Hippocampal formation (tissue), 2 donors: ENCODE data around the gene SSH2.

ENCODE experiments used
- DNase-seq, 2 donors: peaks; one replicate each; lab custom pipeline; 2025; lab: John Stamatoyannopoulos, UW

Gene SSH2

DNA sequence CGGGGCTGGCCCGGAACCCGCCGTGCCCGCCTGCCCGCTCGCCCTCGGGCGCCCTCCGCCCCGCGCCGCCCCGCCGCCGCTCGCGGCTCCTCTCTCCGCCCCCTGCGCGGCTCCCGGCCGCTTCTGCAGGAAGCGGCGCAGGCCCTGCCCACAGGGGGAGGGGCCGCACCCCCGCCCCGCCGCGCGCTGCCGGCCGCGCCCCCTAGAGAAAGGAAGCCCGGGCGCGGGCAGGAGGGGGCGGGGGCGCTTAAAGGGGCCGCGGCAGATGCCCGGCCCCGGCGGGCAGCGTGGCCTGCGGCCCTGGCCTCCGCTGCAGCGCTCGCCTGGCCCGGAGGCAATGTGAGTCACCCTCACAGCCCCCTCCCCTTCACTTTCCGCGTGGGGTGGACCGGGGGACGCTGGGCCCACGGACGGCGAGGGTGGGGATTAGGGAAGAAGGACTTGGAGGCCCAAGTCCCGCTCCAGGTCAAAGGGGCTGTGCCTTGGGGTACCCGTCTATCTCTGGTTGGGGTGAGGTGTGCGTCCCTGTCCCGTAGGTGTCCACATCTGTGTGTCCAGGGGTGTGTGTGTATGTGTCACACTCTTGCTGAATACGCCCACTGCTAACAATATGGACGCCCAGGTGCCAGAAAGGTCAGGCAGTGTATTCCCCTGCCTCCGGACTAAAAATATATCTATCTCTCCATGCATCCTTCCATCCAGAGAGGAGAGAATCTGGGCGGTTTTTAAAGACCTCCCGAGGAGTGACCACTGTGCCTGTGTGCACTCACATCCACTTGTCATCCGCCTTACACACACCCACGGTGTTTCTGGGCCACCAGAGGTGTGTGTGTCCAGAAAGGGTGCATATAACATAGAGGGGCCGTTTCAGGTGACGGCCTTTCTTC, 340.3 kb downstream of the SSH2 start, which contains the start of gene GIT1:
Gene GIT1, minus strand, starts transcription at position 125 of the 887 bp plus-strand sequence. CDS start 270 bp downstream, outside the sequence.
- DNase-seq = peak; percentile 82 to 87

DNA sequence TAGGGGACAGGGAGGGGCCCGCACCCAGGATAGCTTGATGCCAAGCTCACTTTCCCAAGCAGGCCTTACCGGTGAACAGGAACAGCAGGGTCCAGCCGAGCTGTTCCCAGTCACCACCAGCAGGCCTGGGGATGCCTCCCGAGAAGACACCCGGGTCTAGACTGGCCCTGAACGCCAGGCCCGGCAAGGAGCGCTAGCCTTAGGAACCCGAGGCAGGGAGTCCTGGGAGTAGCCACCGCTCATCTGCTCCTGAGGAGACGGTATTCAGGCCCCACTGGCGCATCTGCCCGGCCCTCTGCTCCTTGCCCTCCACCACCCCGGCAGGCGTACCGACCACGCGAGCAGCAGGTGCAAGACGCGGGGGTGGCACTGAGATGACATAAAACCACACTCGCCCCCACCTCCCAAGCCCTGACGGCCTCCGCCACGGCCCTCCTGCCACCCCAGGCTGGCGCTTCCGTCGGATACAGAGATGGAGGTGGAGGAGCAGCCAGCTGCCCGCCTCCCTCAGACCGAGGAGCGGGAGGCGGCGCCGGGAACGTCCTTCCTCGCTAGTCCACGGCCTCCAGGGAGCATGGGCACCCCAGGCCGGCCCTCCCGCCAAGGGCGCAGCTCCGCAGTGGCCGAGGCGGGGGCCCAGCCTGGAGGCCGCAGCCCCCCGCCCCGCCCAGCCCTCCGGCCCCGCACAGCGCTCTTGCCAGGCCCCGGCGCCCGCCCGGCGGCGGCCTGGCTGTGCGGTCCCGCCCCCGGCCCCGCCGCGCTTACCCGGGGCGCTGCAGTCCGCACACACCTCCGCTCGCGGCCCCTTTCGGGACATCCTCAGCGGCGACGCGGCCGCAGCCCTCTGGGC, 341.2 kb downstream of the SSH2 start:
- DNase-seq = peak in 1 of 2 donors; percentile 30

DNA sequence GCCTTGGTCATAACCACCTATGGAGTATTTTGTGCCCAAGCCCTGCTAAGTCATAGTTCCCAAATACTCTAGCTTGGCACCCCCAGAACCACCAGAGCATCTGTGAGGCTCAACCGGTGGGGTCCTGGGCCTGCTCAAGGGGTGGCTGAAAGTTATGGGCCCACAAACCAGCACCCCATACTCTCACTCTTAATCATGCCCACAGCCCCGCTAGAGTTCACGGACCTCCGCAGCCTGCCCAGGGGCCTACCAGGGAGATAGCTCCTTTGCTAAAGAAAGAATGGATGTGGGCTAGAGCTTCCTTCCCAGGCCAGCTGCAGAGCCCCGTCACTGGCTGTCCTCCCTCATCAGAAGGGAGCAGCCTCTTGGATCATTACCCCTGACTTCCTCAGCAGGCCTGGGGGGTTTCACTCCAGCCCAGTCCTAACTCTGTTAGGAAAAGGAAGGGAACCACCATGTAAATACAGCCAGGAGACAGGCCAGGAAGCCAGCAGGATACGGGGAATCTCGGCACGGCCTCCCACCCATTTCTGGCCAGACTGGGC, 341.9 kb downstream of the SSH2 start:
- DNase-seq = no peak

DNA sequence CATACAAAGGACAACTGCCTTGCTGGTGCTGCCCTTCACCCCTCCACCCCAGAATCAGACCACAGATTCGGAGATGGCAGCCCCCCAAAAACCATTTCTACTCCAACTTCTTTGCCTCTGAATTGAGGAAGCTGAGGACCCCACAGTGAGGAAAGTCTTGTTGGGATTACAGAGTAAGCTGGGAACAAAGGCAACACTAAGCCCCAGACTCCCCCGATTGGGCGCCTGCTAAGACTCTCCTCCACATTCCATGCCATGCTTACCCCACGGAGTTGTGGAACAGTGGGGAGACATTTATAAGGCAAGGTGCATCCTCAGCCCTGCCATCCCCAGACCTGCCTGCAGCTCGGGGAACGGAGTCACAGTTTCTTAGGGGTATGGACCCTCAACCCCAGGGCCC, 342.4 kb downstream of the SSH2 start:
- DNase-seq = no peak

DNA sequence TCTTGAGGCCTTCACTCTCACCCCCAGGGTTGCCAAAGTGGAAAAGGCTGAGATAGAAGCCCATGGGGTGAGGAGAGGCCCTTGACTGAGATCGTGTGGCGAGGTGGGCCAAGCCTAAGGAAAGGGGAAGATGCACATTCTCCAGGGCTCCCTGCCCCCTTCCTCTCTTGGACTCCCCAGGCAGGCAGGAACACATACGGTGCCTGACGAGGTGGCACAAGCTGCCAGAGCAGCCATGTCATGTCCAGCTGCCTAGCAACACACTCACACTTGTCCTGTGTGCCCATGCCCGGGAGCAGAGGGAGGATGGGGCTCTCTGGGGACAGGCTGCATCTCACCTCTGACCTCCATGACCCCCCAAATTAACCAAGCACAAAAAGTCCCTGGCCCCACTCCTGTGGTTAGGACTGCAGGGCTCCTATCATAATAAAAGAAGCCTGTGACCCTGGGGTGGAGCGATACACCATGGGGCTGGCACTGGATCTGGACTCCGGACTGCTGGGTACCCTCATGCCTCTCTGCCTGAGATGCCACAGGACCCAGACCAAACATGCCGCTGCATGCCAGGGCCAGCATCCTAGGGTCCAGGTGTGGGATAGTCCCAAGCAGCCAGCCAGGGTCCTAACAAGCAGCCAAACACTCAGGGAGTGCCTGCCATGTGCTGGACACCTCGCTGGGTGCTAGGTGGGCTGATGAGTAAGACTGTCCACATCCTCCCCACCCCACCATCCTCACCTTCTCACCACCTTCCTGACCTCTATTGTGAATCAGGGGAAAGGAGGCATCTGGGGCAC, 343.2 kb downstream of the SSH2 start:
- no peak for DNase-seq

DNA sequence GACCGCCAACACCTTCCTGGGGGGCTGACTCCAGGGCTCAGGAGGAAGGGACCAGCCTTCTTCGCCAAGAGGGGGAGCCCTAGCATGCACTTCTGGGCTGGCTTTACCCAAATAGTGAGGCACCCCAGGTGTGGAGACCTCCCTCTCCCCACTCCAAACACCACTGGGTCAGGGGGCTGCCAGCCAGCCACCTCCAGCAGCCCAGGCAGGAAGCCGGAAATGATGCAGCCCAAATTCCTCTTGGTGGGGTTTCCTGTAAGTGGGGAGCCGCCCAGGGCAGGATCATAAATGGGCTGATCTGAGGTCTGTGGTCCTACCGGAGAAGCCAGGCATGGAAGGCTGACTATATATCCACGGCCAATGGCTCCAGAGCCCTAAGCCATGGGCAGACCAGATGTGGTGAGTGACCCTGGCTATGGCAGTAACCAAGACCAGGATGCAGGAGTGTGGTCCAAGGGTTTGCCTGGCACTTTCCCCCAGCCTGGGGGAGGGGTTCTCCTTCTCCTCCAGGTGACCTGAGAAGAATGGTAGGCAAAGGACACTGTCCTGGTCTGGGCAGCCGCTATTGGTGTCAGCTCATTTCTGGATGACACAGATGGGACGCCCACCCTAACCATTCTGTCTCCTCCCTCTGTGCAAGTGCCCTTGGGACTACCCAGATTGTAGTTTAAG, 344.8 kb downstream of the SSH2 start:
- DNase-seq = no peak

DNA sequence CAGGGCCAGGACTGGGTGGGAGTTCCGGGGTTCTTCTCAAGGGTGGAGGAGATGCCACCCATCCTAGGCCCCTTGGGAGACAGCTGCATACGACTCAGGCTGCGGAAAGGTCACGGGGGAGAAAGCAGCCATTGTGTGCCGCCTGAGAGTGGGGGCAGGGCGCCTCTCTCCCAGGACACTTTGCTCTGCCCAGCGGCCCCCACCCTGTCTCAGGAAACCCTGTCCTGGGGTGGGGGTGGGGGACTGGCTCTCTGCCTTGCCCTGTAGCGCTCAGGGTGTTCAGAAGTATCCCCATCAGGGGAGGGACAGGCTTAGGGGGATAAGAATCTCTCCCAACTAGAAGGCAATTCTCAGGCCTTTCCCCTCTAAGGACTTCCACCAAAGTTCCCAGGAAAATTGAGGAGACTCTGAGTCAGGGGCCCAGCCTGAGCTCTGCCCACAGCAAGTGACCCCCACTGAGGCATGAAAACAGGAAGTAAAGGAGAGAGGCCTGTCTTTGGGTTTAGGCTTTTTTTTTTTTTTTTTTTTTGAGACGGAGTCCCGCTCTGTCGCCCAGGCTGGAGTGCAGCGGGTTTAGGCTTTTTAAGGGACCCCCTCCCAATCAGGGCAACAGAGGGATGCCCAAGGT, 345.5 kb downstream of the SSH2 start:
- peak; percentile 60 to 80 for DNase-seq

DNA sequence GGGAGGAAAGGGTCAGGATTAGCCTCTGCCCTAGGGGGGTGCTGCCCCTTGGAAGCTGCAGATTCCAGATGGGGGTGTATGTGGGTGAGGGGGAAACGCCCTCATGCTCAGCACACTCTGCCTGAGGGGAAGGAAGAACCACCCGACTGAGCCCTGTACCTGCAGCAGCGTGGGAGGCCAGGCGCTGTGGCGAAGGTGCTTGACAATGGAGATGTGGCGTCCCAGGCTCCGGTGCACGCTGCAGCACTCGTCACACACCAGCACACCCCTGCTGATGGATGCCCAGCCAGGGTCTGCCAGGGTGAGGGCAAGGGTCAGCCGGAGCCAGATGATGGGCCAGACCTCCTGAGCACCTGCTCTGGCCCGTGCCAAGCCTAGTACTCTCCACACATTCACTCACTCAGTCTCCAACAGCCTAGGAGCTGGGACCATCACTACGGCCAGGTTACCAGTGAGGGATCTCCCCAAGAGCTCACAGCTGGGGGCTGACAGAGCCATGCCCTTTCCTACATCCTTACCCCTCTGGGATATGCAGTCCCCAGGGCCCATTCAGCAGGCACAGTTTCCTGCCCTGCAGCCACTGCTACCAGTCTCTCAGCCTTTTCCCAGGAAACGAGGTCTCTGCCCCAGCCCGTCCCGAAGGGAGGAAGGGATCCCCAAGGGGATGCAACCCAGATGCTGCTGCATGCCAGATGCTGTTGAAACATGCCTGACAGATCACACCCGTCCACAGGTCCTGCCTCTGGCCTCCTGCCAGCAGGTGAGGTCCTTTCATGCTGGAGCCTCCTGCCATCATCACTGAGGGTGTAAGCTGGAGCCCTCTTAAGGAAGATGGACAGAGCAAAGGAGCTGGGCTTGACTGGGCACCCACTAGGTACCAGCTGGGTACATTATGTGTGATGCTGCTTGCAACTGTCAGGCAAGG, 346.4 kb downstream of the SSH2 start:
- DNase-seq = no peak

DNA sequence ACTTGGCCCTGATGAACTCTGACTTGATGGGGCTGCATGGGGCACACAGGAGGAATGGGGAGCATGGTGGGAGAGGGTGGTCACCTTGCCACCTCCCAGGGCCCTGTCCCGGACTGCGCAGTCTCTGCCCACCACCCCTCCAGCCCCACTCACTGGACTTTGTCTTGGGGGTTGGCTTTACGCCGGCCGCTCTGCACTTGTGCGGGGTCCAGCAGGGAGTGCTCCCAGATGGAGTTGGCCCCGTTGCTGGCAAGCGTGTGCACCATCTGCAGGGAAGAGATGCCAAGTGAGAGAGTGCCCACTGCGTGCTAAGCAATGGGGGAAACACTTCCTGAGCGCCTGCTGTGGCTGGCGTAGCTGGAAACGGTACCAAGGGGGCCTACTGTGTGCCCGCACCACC, 347.3 kb downstream of the SSH2 start:
- peak; percentile 82 to 84 for DNase-seq

DNA sequence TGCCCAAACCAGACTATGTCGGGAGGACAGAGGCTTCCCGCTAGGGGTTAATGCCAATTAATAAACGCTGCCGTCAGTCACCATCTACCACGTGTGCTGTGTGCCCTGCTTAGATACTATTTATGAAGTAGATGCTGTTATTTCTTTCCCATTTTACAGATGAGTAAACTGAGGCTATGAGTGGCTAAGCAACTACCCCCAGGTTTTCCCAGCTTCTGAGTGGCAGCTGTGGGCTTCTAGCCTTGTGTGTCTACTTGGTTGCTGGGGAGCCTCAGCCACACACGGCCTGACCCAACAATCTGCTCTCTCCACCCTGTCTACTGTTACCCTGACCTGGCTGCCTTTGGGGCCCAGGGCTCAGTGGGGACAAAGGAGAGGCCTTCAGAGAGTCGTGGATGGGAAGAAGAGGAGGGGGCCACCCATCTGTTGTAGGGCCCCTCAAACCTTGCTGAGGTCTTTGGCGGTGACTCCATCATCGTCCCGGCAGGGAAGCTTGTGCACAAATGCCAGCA, 347.7 kb downstream of the SSH2 start:
- no peak for DNase-seq

DNA sequence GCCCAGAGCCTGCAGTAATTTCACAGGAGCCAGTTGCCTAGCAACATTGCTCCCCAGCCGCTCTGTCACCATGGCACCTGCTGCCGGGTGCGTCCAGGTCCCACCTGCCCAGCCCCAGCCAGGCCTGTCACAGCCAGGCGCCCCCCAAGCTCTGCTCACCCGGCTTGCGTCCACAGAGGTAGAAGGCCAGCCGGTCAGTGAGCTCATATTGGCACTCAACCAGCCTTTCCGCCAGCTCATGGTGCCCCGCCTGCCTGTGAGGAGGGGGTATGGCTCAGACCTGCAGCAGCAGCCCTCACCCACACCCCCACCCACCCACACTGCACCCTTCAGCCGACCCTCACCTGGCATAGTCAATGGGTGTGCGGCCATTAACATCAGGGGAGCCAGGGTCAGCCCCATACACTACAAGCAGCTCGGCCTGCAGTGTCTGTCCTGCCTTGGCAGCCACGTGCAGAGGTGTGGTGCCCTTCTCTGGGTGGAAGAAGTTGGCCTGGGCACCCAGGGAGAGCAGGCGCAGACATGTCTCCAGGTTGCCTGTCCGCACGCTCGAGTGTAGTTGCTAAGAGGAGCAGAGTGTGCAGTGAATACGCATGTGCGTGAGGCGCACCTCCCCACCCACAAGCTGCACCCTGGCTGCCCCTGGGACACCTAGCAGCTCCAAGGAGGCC, 348.3 kb downstream of the SSH2 start:
- DNase-seq = no peak

DNA sequence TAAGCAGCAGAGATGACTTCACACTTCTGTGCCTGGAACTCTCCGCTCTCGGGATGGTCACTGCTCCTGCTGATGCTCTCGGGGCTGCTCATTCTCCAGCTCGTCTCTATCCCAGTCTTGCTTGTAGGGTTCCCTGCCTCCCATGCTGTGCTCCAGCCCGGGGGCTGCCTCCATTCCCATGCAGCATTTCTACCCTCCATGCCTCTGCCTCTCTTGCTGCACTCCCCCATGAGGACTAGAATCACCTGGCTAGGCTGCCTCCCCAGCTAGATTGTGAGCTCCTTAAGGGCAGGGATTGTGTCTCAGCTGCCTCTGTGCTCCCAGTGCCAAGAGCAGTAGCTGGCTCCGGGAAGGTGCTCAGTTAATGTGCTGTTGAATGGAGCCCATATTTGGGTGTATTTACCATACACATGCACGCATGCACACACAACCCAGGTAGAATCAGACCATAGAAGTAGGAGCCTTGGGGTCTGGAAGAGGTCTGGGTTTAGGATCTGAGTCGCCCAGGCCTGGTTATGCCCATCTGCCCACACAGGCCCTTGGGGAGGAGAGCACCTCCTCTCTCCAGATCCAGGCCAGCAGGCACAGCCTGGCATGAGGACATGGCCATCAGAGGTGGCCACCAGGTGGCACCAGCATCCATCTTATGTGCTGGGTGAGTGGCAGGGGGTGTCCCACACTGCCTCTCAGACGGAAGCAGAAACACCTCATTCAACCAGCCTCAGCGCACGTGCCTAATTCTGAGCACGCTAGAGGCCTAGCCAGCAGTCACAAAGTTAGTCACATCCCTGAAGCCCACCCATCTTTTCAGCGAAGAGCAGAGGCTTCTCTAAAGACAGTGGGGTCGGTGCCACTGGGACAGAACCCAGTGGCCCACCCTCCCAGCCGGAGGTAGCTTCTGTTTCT, 349.9 kb downstream of the SSH2 start:
- peak; percentile 76 to 84 for DNase-seq

DNA sequence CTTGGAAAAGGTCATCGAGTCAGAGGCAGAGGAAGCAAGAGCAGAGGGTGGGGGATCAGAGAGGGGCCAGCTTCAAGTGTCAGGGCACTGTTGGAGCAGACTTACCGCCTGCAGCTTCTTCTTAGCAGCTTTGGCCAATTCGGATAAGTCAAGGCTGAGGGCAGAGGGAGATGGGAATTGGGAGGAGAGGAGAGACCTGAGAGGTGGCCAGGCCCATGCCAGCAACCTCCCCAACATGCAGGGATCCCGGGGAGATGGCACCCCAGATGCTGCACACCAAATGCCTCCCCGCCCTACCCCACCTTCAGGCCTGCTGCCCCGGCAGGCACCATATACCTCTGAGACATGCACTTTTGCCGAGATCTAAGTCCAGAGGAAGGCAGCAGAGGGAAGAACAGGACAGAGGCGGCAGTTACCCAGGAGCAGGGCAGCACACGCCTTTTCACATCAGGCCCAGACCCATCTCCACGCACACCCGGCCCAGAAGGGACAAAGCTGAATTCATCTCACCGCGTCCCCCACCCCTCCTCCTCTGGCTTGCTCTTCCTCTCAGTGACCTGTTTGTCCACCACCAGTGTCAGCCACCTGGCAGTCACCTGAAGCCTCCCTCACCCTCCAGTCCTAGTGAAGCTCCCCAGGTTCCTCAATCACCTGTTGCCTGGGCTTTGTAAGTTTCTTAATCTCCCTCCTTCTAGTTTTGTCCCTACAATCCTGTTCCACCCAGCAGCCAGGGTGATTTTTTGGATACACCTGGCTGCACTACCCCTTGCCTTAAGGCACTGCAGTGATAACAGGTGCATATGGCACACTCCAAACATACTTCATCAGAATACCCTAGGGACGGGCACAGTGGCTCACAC, 351.2 kb downstream of the SSH2 start:
- DNase-seq = no peak

DNA sequence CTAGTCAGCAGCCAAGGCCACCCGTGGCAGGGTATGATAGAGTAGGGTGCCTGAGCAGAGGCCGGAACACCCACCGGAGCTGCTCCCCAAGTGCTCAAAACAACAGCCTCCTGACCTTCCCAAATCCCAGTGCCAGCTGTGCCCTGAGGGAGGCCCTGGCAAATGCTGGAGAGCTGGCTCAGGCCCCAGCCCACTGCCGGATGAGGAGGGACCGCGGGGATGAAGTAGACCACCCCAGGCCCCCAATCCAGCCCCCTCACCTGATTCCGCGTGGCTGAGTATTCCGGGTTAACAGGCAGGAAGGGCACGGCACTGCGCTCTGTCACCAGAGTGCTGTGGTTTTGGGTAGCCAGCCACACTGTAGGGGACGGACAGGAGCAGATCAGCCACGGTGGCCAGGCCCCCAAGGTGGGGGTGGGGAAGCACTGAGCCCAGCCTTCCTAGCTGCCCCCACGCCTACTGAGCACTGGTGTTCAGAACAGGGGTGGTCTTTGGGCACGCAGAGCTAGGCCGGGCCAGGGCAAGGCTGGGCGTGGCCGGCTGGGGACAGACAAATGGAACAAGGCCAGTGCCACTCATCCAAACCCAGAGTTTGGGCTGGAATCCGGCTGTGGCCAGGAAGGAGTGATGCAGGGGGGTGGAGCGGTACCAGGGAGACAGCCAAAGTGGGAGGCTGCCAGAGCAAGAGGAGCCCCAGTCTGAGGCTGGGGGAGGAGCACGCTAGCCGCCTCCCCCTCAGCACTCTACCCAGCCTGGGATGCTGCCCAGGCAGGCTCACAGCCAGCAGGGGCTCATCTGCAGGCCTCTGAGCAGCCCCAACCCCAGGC, 352.4 kb downstream of the SSH2 start:
- DNase-seq = peak; percentile 50 to 71

DNA sequence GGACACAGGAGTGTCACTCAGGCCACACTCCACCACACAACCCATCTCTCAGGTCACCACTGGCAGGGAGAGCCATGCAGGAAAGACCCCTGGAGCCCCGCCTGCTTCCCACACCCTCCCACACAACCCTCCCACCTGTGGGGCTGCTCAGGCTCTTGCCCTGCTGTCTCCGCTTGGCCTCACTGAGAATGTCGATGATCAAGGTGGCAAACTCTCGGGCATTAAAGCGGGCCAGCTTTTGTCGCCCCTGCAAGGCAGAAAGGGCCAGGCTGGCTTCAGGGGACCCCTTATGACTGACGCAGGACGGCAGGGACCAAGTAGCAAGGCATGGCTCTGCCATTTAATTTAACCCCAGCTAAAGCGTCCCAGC, 353.0 kb downstream of the SSH2 start:
- no peak for DNase-seq
